ENCODE results near the gene FBF1. TPM values are rescaled to one million over a fixed set of nuclear protein-coding genes. Genes with fewer than 3 reads are reported as not detected.
A peak's percentile ranks its signal among the peaks of the same experiment; 100 is the strongest.
"Not testable (repeated sequence)": the region's sequence is repeated elsewhere in the genome, so short reads cannot be mapped to it uniquely, and the experiment has no call there.

Gene FBF1
- total RNA-seq, 1 donor from 2014 or later: 6.7 TPM

- Mint-ChIP-seq H3K36me3 (ENCODE audit: low read depth) (peaks cover 14% of the 10 kb centered on the region), H3K4me1 (ENCODE audit: low read depth) (peaks cover 56% of the 10 kb centered on the region), H3K27ac (ENCODE audit: unreplicated experiment) (peak overlapping the region; percentile 24), H3K4me3 (ENCODE audit: unreplicated experiment) (peak overlapping the region; percentile 61), H3K27me3 (ENCODE audit: low read depth) (no peaks in the 10 kb centered on the region), H3K9me3 (ENCODE audit: low read depth) (no peaks in the 10 kb centered on the region)
- no peak for DNase-seq (ENCODE audit: low spot score)
- TF ChIP-seq, protein P1, sequence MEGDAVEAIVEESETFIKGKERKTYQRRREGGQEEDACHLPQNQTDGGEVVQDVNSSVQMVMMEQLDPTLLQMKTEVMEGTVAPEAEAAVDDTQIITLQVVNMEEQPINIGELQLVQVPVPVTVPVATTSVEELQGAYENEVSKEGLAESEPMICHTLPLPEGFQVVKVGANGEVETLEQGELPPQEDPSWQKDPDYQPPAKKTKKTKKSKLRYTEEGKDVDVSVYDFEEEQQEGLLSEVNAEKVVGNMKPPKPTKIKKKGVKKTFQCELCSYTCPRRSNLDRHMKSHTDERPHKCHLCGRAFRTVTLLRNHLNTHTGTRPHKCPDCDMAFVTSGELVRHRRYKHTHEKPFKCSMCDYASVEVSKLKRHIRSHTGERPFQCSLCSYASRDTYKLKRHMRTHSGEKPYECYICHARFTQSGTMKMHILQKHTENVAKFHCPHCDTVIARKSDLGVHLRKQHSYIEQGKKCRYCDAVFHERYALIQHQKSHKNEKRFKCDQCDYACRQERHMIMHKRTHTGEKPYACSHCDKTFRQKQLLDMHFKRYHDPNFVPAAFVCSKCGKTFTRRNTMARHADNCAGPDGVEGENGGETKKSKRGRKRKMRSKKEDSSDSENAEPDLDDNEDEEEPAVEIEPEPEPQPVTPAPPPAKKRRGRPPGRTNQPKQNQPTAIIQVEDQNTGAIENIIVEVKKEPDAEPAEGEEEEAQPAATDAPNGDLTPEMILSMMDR (IDR thresholded peaks at IDR 0.05): no peak
These were observed 35.5 kb upstream of the FBF1 start for GRCh38 chr17:75976175-75976848.

DNA sequence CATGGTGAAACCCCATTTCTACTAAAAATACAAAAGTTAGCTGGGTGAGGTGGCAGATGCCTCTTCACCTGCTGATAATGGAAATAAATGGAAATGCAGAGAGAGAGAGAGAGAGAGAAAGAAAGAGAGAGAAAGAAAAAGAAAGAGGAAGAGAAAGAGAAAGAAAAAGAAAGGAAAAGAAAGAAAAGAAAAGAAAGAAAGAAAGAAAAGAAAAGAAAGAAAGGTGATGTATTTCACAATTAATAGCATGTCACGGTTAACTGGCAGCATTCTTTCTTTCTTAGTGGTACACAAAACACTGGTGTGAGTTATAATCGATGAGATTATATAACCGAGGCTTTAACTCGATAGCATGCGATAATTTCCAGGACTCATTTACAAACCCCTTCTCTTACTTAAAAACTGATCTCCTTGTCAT, 34.9 kb upstream of the FBF1 start:
- Mint-ChIP-seq H3K4me1 (ENCODE audit: low read depth) (peaks cover 50% of the 10 kb centered on the region), H3K36me3 (ENCODE audit: low read depth) (peaks cover 15% of the 10 kb centered on the region), H3K27me3 (ENCODE audit: low read depth) (no peaks in the 10 kb centered on the region), H3K9me3 (ENCODE audit: low read depth) (no peaks in the 10 kb centered on the region), H3K27ac (ENCODE audit: unreplicated experiment) (no peak overlapping the region), H3K4me3 (ENCODE audit: unreplicated experiment) (peak overlapping the region; percentile 61)
- TF ChIP-seq, protein P1 (IDR thresholded peaks at IDR 0.05): no peak
- DNase-seq (ENCODE audit: low spot score): no peak

- not testable (repeated sequence) for H3K9me3 Mint-ChIP-seq (ENCODE audit: low read depth); H3K27ac Mint-ChIP-seq (ENCODE audit: unreplicated experiment); H3K4me3 Mint-ChIP-seq (ENCODE audit: unreplicated experiment); H3K27me3 Mint-ChIP-seq (ENCODE audit: low read depth)
- peak; percentile 8 for DNase-seq (ENCODE audit: low spot score)
- H3K4me1 Mint-ChIP-seq (ENCODE audit: low read depth): peaks cover 44% of the 10 kb centered on the region
- H3K36me3 Mint-ChIP-seq (ENCODE audit: low read depth): peaks cover 17% of the 10 kb centered on the region
These were observed 34.3 kb upstream of the FBF1 start for GRCh38 chr17:75975187-75975586.

GRCh38 chr17:75970626-75971025, 29.8 kb upstream of the FBF1 start:
- H3K27ac Mint-ChIP-seq (ENCODE audit: unreplicated experiment): no peak overlapping the region
- TF ChIP-seq, protein P1 (IDR thresholded peaks at IDR 0.05): no peak
- H3K27me3 Mint-ChIP-seq (ENCODE audit: low read depth): no peaks in the 10 kb centered on the region
- no peak for DNase-seq (ENCODE audit: low spot score)
- H3K9me3 Mint-ChIP-seq (ENCODE audit: low read depth): no peaks in the 10 kb centered on the region
- peaks cover 15% of the 10 kb centered on the region for H3K4me1 Mint-ChIP-seq (ENCODE audit: low read depth)
- H3K36me3 Mint-ChIP-seq (ENCODE audit: low read depth): peaks cover 20% of the 10 kb centered on the region
- H3K4me3 Mint-ChIP-seq (ENCODE audit: unreplicated experiment): no peak overlapping the region

- Mint-ChIP-seq H3K4me1 (ENCODE audit: low read depth) (peaks cover 10% of the 10 kb centered on the region), H3K4me3 (ENCODE audit: unreplicated experiment) (no peak overlapping the region), H3K27ac (ENCODE audit: unreplicated experiment) (no peak overlapping the region), H3K9me3 (ENCODE audit: low read depth) (no peaks in the 10 kb centered on the region), H3K36me3 (ENCODE audit: low read depth) (peaks cover 20% of the 10 kb centered on the region), H3K27me3 (ENCODE audit: low read depth) (no peaks in the 10 kb centered on the region)
- TF ChIP-seq, protein P1 (IDR thresholded peaks at IDR 0.05): no peak
- no peak for DNase-seq (ENCODE audit: low spot score)
These were observed 29.2 kb upstream of the FBF1 start for GRCh38 chr17:75970011-75970523.

DNA sequence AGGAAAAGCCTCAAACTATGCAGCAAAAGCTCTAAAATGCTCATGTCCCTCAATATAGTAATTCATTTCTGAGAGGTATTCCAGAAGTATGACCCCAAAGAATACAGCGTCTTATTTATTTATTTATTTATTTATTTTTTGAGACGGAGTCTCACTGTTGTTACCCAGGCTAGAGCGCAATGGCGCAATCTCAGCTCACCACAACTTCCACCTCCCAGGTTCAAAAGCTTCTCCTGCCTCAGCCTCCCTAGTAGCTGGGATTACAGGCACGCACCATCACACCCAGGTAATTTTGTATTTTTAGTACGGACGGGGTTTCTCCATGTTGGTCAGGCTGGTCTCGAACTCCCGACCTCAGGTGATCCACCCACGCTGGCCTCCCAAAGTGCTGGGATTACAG, 28.2 kb upstream of the FBF1 start:
- not testable (repeated sequence) for DNase-seq (ENCODE audit: low spot score); H3K4me1 Mint-ChIP-seq (ENCODE audit: low read depth); H3K27me3 Mint-ChIP-seq (ENCODE audit: low read depth); H3K9me3 Mint-ChIP-seq (ENCODE audit: low read depth); H3K27ac Mint-ChIP-seq (ENCODE audit: unreplicated experiment); H3K4me3 Mint-ChIP-seq (ENCODE audit: unreplicated experiment)
- H3K36me3 Mint-ChIP-seq (ENCODE audit: low read depth): peaks cover 15% of the 10 kb centered on the region

Measured in chondrocyte (in vitro differentiated cells).